GM18867 (cell line): ENCODE results near the gene NPIPA5.
"Not testable (repeated sequence)": the region's sequence is repeated elsewhere in the genome, so short reads cannot be mapped to it uniquely, and the experiment has no call there.

Experiments
- ATAC-seq: cut with Tn5 transposase; IDR thresholded peaks from one replicate; pipeline ENCODE4 v1.9.1; 2021; ENCODE audit warnings: mild to moderate bottlenecking, moderate library complexity; ENCODE audit not compliant: unreplicated experiment

Gene NPIPA5

GRCh38 chr16:15393025-15393424, 14.9 kb upstream of the NPIPA5 start:
- not testable (repeated sequence) for ATAC-seq

DNA sequence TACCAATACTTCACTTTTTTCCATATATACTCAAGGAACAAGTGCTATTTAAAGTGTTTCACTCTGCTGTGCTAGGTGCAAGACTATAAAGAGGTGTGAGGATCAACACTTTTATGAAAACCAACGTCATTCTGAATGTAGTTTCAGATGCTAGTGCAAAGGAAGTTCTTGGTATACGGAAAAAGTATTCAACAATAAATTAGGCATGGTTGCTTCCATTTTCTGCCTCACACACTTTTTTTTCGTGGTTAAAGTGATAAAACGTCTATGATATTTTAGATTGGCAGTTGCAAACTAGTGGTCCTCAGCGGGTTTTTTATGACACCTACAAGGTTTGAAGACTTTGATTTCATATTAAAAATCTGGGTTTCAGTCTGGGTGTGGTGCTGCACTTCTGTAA, 11.8 kb upstream of the NPIPA5 start:
- ATAC-seq: not testable (repeated sequence)

GRCh38 chr16:15388060-15388459, 10.0 kb upstream of the NPIPA5 start:
- not testable (repeated sequence) for ATAC-seq

DNA sequence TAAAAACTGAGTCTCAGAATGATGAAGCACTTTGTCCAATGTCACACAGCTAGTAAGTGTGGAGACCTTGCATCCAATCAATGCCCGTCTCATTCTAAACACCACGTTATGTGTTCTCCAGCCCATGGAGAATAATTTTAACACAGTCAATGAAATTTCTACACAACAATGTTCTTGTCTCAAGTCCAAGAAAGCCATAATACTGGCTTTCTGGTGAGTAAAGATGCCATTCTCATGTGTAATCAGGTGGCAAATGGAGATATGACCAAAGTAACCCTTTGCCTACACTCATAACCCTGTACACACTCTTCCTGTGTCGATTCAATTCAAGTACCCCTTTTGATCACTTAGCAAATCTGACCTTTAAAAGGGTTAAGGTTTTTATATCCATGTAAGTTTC, 4.7 kb upstream of the NPIPA5 start:
- not testable (repeated sequence) for ATAC-seq

DNA sequence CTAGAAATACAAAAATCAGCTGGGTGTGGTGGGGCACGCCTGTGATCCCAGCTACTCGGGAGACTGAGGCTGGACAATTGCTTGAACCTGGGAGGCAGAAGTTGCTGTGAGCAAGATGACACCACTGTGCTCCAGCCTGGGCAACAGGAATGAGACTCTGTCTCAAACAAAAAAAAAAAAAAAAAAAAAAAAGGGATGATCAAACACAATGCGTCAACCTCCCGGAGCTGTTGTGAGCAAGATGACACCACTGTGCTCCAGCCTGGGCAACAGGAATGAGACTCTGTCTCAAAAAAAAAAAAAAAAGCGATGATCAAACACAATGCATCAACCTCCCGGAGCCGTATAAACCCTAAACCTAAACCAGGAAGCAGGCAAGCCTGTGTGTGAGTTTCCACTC, 20.6 kb downstream of the NPIPA5 start:
- ATAC-seq: not testable (repeated sequence)

DNA sequence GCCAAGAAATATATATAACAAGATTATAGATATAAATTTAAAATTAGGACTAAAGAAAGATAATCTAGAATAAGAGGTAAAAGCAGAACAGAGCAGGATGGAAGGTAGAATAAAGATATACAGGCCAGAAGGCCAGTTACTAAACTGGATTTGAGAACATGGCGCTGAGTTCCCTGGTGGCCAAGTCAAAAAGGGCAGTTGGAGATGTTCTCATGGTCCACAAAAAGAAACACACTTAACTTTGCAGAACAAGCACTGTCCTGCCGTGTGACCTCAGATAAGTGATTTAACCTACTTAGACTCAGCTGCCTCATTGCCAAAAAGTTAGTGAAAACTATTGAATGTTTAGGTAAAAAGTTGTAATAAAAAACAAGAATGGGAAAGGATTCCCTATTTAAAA, 23.2 kb downstream of the NPIPA5 start:
- not testable (repeated sequence) for ATAC-seq

DNA sequence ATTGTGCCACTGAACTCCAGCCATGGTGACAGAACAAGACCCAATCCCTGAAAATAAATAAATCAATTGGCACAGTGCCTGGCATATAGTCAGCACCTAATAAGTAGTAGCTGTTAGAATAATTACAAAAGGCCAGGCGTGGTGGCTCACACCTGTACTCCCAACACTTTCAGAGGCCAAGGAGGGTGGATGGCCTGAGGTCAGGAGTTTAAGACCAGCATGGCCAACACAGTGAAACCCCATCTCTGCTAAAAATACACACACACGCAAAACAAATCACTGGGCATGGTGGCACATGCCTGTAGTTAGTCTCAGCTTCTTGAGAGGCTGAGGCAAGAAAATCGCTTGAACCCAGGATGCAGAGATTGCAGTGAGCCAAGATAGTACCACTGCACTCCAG, 25.2 kb downstream of the NPIPA5 start:
- ATAC-seq: not testable (repeated sequence)

GRCh38 chr16:15351745-15352144, 26.3 kb downstream of the NPIPA5 start:
- not testable (repeated sequence) for ATAC-seq

- ATAC-seq: not testable (repeated sequence)
Observed at GRCh38 chr16:15351251-15351650, 26.8 kb downstream of the NPIPA5 start.

DNA sequence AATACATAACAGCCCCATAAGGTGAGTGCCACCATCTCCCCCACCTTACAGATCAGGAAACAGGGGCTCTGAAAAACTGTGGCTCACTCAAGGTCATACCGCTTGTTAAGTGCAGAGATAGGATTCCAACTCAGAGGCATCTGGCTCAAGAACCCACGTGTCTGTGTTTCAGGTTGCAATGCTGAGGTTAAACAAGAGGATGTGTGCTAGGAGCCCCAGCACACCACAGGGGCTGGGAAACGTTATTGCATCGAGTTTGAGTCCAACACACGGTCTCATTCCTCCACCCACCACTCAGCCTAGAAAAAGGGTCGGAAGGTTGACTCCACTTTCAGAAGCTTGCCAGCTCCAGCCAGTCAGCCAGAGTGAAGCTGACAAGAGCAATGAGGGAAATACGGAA, 29.4 kb downstream of the NPIPA5 start:
- ATAC-seq: not testable (repeated sequence)

- not testable (repeated sequence) for ATAC-seq
Observed at GRCh38 chr16:15342337-15342736, 35.8 kb downstream of the NPIPA5 start.

GRCh38 chr16:15338986-15339385, 39.1 kb downstream of the NPIPA5 start:
- ATAC-seq: not testable (repeated sequence)

DNA sequence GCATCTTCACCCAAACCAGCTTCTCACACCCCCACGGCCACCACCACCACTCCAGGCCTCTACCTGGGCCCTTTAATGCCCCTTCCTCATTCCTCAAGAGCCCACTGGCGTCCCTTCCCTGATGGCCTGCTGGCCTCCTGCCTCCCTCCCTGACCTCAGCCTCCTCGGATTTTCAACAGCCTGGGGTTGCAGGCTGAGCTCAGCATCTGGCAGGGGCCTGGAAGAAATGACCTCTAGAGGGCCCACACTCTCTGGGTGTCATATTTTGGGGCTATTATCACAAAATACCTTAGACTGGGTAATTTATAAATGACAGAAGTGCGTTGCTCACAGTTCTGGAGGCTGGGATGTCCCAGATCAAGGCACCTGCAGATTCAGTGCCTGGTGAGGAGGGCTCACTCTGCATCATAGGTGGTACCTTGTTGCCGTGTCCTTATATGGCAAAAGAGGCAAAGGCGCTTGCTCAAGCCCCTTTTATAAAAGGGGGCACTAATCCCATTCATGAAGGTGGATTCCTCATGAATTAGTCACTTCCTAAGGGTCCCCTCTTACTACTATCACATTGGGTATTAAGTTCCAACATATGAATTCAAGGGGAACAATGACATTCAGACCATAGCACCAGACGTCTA, 40.0 kb downstream of the NPIPA5 start:
- not testable (repeated sequence) for ATAC-seq

DNA sequence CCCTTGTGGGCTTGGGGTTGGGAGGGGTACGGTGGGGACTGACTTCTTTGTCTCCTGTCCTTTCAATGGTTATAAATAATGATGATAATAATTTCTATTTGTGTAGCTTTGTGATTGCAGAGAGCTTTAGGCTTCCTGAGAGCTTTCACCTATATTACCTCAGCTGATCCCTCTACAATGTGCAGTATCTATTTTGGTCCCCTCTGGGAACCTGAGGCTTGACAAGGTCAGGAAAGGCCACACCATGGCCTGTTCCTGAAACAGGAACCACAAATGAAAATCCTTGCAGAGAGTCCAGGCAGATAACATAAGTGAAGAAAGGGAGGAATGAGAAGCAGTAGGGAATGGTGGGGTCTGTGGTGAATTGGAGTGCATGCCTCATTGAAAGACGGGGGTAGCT, 42.5 kb downstream of the NPIPA5 start:
- not testable (repeated sequence) for ATAC-seq

DNA sequence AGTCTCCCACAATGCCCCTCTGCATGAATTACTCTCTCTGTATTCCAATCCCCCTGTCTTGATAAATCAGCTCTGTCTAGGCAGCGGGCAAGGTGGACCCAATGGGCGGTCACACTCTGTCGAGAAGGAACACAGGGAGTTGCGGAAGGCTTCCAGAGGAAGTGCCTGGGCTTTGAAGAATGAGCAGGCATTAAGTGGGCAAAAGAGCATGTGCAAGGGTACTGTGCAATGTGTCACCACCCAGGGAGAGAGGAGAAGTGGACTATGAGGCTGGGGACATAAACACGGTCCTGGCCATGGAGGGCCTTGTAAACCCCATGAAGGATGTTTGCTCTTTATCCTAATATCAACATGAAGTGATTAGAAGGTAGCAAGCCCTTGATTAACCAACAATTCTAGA, 44.1 kb downstream of the NPIPA5 start:
- ATAC-seq: not testable (repeated sequence)

- not testable (repeated sequence) for ATAC-seq
Observed at GRCh38 chr16:15330978-15331377, 47.1 kb downstream of the NPIPA5 start.

- ATAC-seq: not testable (repeated sequence)
Observed at GRCh38 chr16:15324954-15325353, 53.1 kb downstream of the NPIPA5 start.

GRCh38 chr16:15323373-15323772, 54.7 kb downstream of the NPIPA5 start:
- not testable (repeated sequence) for ATAC-seq

- not testable (repeated sequence) for ATAC-seq
Observed at GRCh38 chr16:15321221-15321620, 56.9 kb downstream of the NPIPA5 start.

DNA sequence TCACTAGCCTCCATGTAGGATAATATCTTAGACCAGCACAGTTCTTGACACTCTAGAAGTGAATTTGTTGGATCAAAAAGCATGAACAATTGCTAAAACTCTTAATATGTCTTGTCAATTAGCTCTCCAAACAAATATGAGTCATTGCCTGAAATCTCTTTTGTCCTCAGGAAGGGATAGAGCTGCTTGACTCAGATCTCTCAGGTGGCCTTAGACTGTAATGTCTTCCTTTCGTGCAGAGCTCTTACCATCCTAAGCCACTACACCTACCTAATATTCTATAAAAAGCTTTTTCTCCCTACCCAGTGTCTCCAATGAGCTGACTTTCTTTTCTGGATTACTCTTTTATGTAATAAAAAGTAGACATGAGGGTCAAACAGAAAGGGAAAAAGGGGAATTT, 63.5 kb downstream of the NPIPA5 start:
- not testable (repeated sequence) for ATAC-seq
